Lung (tissue), 12 donors: ENCODE results near the gene RGS2. TPM values are rescaled to one million over a fixed set of nuclear protein-coding genes. Genes with fewer than 3 reads are reported as not detected.
A peak's percentile ranks its signal among the peaks of the same experiment; 100 is the strongest.

Source experiments
- ATAC-seq: fragments of 200-7000 bp; cut with Tn5 transposase; one replicate; pipeline ENCODE4 v1.9.1; 2020; ENCODE audit warnings: moderate number of reproducible peaks; ENCODE audit not compliant: insufficient read depth, low FRiP score
- DNase-seq, 3 donors: peaks; one replicate each; pipeline ENCODE4 v3.0.0-alpha.2; 2013 to 2017
- H3K27ac ChIP-seq, 2 donors: one replicate each; pipeline ENCODE4 v1.5.1; 2013; ENCODE audit warnings: mild to moderate bottlenecking in 2 of 2, moderate library complexity in 2 of 2, control low read depth in 1 of 2, inconsistent platforms in 1 of 2, low read depth in 1 of 2, low read length in 1 of 2
- H3K27me3 ChIP-seq, 3 donors: one replicate each; pipeline ENCODE4 v1.5.1; 2013; ENCODE audit warnings: low read length in 2 of 3; ENCODE audit not compliant: control insufficient read depth in 3 of 3, insufficient read depth in 3 of 3
- H3K36me3 ChIP-seq, 4 donors: one replicate each; pipeline ENCODE4 v1.5.1; 2013; ENCODE audit warnings: low read length in 4 of 4, mild to moderate bottlenecking in 1 of 4, moderate library complexity in 1 of 4; ENCODE audit not compliant: control insufficient read depth in 4 of 4, insufficient read depth in 4 of 4
- H3K4me1 ChIP-seq, 5 donors: one replicate each; pipeline ENCODE4 v1.5.1; 2013; ENCODE audit warnings: low read length in 5 of 5, mild to moderate bottlenecking in 2 of 5, moderate library complexity in 1 of 5; ENCODE audit not compliant: control insufficient read depth in 5 of 5, insufficient read depth in 5 of 5
- H3K4me3 ChIP-seq: one replicate; pipeline ENCODE4 v1.5.1; 2013; ENCODE audit warnings: mild to moderate bottlenecking, control low read depth, moderate library complexity
- H3K9ac ChIP-seq, 2 donors: one replicate each; pipeline ENCODE4 v1.5.1; 2013; ENCODE audit warnings: low read length in 2 of 2, control low read depth in 1 of 2; ENCODE audit not compliant: insufficient read depth in 1 of 2
- H3K9me3 ChIP-seq, 4 donors: one replicate each; pipeline ENCODE4 v1.5.1; 2013; ENCODE audit warnings: low read length in 3 of 4, mild to moderate bottlenecking in 1 of 4, moderate library complexity in 1 of 4; ENCODE audit not compliant: control insufficient read depth in 4 of 4, insufficient read depth in 3 of 4
- WGBS, 2 donors: extraction: QIAGEN DNeasy Blood & Tissue Kit; methylation state at CpG; one replicate each; pipeline ENCODE4 v1.1.7; 2013; 5-methylcytosine and 5-hydroxymethylcytosine counted together
- polyA plus RNA-seq, 2 donors: library from polyadenylated mRNA; stranded (reverse); fragments of 200-250 nt; gene quantifications; one replicate each; pipeline ENCODE4 v1.2.1, GENCODE V29; 2013
- total RNA-seq, 2 donors: library from RNA; depleted of rRNA in 1 of 2; stranded (reverse); fragments of >200 nt in 1 of 2; gene quantifications; one replicate each; pipeline ENCODE4 v1.2.1, GENCODE V29; 2014 to 2021
- TF ChIP-seq, protein P1 (sequence below): IDR thresholded peaks from 2 replicates; pipeline ENCODE4 v1.5.1; 2012; ENCODE audit warnings: mild to moderate bottlenecking; ENCODE audit errors: control extremely low read depth, extremely low read depth
- donor health status: control.
- donor health status: control.
- donor health status: Bipolar disorder and iron deficiency.
- donor health status: healthy.
- donor health status: DM: yes; HTN: yes; CAD: no.

The RGS2 gene
- total and polyA plus RNA-seq, 4 donors, result 36.4 to 111 (median 62.1) TPM

DNA sequence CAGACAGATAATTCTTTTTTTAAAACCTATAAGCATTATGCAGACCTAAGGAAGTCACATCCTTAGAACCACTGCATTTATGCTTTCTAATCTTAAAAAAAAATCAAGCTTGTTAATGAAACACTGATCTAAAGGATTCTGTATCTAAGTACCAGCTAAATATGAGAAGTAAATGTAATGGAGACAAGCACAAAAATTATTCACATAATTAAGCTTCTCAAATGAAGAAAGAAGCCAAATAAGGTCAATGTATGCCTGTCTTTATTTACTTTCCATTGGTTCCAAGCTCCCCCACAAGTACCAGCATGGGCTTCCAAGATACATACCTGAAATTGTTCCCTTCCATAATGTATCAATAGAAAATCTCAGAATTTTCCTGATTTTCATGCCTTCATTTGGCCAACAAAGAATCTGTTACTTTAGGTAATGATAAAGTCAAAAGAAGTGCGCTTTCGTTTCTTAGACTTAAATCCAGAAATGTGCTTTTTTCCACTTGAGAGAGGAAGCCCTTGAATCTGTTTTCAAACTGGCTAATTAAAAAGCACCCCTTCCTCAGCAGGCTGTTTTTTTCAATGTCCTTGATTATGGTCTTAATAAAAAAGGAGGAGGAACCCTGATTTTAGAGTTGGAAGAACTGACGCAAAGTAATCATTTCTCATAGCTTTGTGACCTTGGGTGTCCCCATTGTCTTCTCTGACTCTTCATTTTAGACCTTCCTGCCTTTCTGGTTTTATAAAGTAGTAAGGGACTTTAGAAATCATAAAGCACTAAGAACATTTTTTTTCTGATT lies 3.8 kb downstream of the RGS2 start:
- H3K4me3 ChIP-seq, result no peak overlapping the region

DNA sequence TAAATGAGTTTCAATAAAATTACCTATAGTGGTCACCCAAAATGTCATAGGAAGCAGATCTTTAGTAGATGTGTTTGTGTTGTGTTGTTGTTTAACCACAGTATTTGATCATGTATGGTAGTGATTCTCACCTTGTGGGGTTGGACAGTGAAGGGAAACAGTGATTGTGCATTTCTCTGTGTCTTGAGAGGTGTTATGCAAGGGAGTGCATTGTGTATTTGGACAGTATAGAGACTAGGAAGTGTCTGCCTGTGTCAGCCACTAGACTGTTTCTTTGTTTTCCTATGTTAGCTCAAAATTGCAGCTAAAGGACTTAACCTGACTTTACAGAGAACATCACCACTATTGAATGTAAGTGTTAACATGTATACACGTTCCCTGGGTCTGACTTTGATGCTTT lies 6.0 kb downstream of the RGS2 start:
- H3K27ac ChIP-seq, result no peak overlapping the region
- H3K4me1 ChIP-seq, result peaks cover 0 to 15% (median 9%) of the 10 kb centered on the region in 5 donors
- H3K4me3 ChIP-seq, result no peak overlapping the region
- H3K27me3 ChIP-seq, result no peaks in the 10 kb centered on the region
- H3K36me3 ChIP-seq, result peaks cover 0 to 16% (median 13%) of the 10 kb centered on the region in 4 donors
- TF ChIP-seq, protein P1, sequence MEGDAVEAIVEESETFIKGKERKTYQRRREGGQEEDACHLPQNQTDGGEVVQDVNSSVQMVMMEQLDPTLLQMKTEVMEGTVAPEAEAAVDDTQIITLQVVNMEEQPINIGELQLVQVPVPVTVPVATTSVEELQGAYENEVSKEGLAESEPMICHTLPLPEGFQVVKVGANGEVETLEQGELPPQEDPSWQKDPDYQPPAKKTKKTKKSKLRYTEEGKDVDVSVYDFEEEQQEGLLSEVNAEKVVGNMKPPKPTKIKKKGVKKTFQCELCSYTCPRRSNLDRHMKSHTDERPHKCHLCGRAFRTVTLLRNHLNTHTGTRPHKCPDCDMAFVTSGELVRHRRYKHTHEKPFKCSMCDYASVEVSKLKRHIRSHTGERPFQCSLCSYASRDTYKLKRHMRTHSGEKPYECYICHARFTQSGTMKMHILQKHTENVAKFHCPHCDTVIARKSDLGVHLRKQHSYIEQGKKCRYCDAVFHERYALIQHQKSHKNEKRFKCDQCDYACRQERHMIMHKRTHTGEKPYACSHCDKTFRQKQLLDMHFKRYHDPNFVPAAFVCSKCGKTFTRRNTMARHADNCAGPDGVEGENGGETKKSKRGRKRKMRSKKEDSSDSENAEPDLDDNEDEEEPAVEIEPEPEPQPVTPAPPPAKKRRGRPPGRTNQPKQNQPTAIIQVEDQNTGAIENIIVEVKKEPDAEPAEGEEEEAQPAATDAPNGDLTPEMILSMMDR, result no peak
- no peak overlapping the region for H3K9ac ChIP-seq
- no peak for DNase-seq
- H3K9me3 ChIP-seq, result no peaks in the 10 kb centered on the region
- 80 to 92% methylated on average over 1 of the region's 1 CpG for WGBS, 2 donors
- ATAC-seq, result no peak

More for the DNA sequence above, 3.8 kb downstream of the RGS2 start:
- ATAC-seq (no peak), DNase-seq (no peak)
- Histone ChIP-seq H3K36me3 (peaks cover 0 to 25% (median 13%) of the 10 kb centered on the region in 4 donors), H3K9ac (no peak overlapping the region), H3K27me3 (no peaks in the 10 kb centered on the region), H3K9me3 (no peaks in the 10 kb centered on the region), H3K27ac (no peak overlapping the region), H3K4me1 (peaks cover 0 to 22% (median 14%) of the 10 kb centered on the region in 5 donors)
- 95 to 96% methylated on average over 3 of the region's 3 CpGs for WGBS, 2 donors
- TF ChIP-seq, protein P1, result no peak

DNA sequence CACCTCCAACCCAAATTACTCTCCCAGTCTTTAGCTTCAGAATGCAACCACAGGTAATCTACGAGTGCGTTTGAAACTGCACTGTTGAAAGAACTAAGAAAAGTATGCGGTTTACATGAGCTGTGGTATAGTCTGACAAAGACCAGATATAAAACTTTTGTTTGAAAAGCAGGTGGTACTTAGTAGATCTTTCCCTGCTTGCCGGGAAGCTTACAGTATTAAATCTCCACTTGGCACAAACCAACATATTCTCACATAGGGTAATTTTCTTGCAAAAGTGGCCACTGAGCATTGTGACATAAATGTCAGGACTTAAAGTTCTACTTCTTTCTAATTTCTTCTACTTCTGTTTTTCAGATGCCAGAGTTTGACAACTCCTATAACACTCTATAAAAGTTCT lies 8.4 kb downstream of the RGS2 start:
- DNase-seq (peak in 2 of 3 donors; percentile 48 to 56), ATAC-seq (no peak)
- H3K9me3 ChIP-seq, result no peaks in the 10 kb centered on the region
- no peak overlapping the region for H3K4me3 ChIP-seq
- H3K4me1 ChIP-seq, result no peaks in the 10 kb centered on the region
- no peak overlapping the region for H3K27ac ChIP-seq
- TF ChIP-seq, protein P1, result no peak
- H3K36me3 ChIP-seq, result no peaks in the 10 kb centered on the region
- no peaks in the 10 kb centered on the region for H3K27me3 ChIP-seq
- WGBS, 2 donors, result 74 to 87% methylated on average over 4 of the region's 4 CpGs
- no peak overlapping the region for H3K9ac ChIP-seq
